Endodermal cell (in vitro differentiated cells): ENCODE results near the gene CDC42EP2. TPM values are rescaled to one million over a fixed set of nuclear protein-coding genes. Genes with fewer than 3 reads are reported as not detected.
A peak's percentile ranks its signal among the peaks of the same experiment; 100 is the strongest.
"Not testable (repeated sequence)": the region's sequence is repeated elsewhere in the genome, so short reads cannot be mapped to it uniquely, and the experiment has no call there.

ENCODE experiments used
- DNase-seq: peaks from one replicate; pipeline ENCODE4 v3.0.0-alpha.2; 2017
- H3K27ac ChIP-seq: 2 replicates; pipeline ENCODE4 v1.5.1; 2013; ENCODE audit warnings: mild to moderate bottlenecking, low read depth, low read length, moderate library complexity
- H3K27me3 ChIP-seq: 2 replicates; pipeline ENCODE4 v1.6.1; 2013; ENCODE audit warnings: mild to moderate bottlenecking, low read length, moderate library complexity; ENCODE audit not compliant: insufficient read depth, control insufficient read depth, poor library complexity, severe bottlenecking
- H3K36me3 ChIP-seq: 2 replicates; pipeline ENCODE4 v1.7.0; 2013; ENCODE audit warnings: mild to moderate bottlenecking, low read length, moderate library complexity; ENCODE audit not compliant: control insufficient read depth, insufficient read depth
- H3K4me1 ChIP-seq: one replicate; pipeline ENCODE4 v1.7.0; 2013; ENCODE audit warnings: low read length; ENCODE audit not compliant: control insufficient read depth, insufficient read depth
- H3K4me3 ChIP-seq: 2 replicates; pipeline ENCODE4 v1.5.1; 2013; ENCODE audit warnings: mild to moderate bottlenecking, low read length, moderate library complexity
- H3K9ac ChIP-seq: 2 replicates; pipeline ENCODE4 v1.6.1; 2013; ENCODE audit warnings: mild to moderate bottlenecking, low read length, moderate library complexity; ENCODE audit not compliant: poor library complexity, severe bottlenecking; ENCODE audit errors: extremely low read depth
- H3K9me3 ChIP-seq: 2 replicates; pipeline ENCODE4 v1.6.1; 2013; ENCODE audit warnings: mild to moderate bottlenecking, low read length, moderate library complexity; ENCODE audit not compliant: control insufficient read depth
- H3K27ac Mint-ChIP-seq: 2 replicates; pipeline ENCODE4 v1.8.0; 2020; ENCODE audit warnings: mixed read lengths
- H3K27me3 Mint-ChIP-seq: 2 replicates; pipeline ENCODE4 v1.8.0; 2021; ENCODE audit warnings: mild to moderate bottlenecking, mixed read lengths; ENCODE audit not compliant: insufficient read depth
- H3K36me3 Mint-ChIP-seq: 2 replicates; pipeline ENCODE4 v1.8.0; 2020; ENCODE audit warnings: low read depth, mixed read lengths
- H3K4me1 Mint-ChIP-seq: 2 replicates; pipeline ENCODE4 v1.8.0; 2020; ENCODE audit warnings: mixed read lengths
- H3K4me3 Mint-ChIP-seq: 2 replicates; pipeline ENCODE4 v1.8.0; 2020; ENCODE audit warnings: mild to moderate bottlenecking, moderate library complexity, mixed read lengths
- H3K9me3 Mint-ChIP-seq: 2 replicates; pipeline ENCODE4 v1.8.0; 2020; ENCODE audit warnings: mild to moderate bottlenecking, mixed read lengths
- WGBS, 2 experiments: methylation state at CpG; one replicate each; pipeline versions ENCODE4 v1.1.5 to v1.1.7; 2013; ENCODE audit warnings: missing lambda C conversion rate in 2 of 2, mixed read lengths in 1 of 2; ENCODE audit not compliant: insufficient coverage in 1 of 2, insufficient read length in 1 of 2; 5-methylcytosine and 5-hydroxymethylcytosine counted together
- total RNA-seq, 2 donors: library from RNA; stranded (reverse); fragmentation: NEBNext Ultra II Directional in 1 of 2; extraction: Animal tissue kit (Norgen Biotek cat#: 25700) in 1 of 2; gene quantifications; 2 replicates in 1 of 2; 3 replicates in 1 of 2; pipeline ENCODE4 v1.2.1, GENCODE V29; 2021
- TF ChIP-seq, protein P1 (sequence below): fragments of 200-600 bp; sonication (generic); conservative IDR thresholded peaks from 2 replicates; pipeline ENCODE4 v1.5.0; 2021; ENCODE audit warnings: antibody characterized with exemption, mild to moderate bottlenecking

Gene CDC42EP2
- total RNA-seq, 2 donors from 2014 or later, result 5.9 to 6.9 TPM

DNA sequence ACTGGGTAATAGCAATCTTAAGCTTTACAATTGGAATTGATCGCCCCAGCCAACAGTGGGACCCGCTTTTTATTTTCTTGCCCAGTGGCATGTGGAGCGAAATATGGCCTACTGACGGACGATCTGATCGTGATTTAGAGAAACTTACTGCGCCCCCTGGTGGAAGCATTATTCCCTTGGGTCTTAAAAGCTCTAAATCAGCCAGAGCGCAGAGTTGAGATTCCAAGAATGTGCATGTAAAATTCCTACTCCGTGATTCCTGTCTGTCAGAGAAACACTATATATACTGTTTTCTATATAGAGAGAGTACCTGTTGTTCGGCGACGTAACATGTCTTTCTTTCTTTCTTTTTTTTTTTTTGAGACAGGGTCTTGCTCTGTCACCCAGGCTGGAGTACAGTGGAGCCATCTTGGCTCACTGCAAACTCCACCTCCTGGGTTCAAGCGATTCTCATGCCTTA, 15.3 kb downstream of the CDC42EP2 start:
- H3K36me3 Mint-ChIP-seq, result no peaks in the 10 kb centered on the region
- H3K9ac ChIP-seq, result no peak overlapping the region

DNA sequence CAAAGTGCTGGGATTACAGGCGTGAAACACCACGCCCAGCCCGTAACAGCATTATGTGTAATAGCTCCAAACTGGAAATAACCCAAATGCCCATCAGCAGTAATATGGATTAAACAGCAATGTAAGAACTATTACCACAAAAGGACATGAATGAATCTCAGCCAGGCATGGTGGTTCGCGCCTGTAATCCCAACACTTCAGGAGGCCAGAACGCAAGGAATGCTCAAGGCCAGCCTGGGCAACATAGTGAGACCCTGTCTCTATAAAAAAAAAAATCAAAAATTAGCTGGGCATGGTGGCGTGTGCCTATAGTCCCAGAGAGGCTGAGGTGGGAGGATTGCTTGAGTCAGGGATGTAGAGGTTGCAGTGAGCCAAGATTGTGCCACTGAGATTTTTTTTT, 15.9 kb downstream of the CDC42EP2 start:
- H3K9ac ChIP-seq, result no peak overlapping the region
- H3K4me3 Mint-ChIP-seq, result no peak overlapping the region
- no peaks in the 10 kb centered on the region for H3K4me1 ChIP-seq
- no peaks in the 10 kb centered on the region for H3K27me3 ChIP-seq
- H3K27ac Mint-ChIP-seq, result no peak overlapping the region
- no peaks in the 10 kb centered on the region for H3K9me3 Mint-ChIP-seq
- H3K27ac ChIP-seq, result no peak overlapping the region
- WGBS, 2 experiments, result 93 to 98% methylated on average over 4 to 7 of the region's 7 CpGs
- H3K36me3 Mint-ChIP-seq, result peaks cover 3% of the 10 kb centered on the region
- no peaks in the 10 kb centered on the region for H3K36me3 ChIP-seq
- TF ChIP-seq, protein P1, sequence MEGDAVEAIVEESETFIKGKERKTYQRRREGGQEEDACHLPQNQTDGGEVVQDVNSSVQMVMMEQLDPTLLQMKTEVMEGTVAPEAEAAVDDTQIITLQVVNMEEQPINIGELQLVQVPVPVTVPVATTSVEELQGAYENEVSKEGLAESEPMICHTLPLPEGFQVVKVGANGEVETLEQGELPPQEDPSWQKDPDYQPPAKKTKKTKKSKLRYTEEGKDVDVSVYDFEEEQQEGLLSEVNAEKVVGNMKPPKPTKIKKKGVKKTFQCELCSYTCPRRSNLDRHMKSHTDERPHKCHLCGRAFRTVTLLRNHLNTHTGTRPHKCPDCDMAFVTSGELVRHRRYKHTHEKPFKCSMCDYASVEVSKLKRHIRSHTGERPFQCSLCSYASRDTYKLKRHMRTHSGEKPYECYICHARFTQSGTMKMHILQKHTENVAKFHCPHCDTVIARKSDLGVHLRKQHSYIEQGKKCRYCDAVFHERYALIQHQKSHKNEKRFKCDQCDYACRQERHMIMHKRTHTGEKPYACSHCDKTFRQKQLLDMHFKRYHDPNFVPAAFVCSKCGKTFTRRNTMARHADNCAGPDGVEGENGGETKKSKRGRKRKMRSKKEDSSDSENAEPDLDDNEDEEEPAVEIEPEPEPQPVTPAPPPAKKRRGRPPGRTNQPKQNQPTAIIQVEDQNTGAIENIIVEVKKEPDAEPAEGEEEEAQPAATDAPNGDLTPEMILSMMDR, result no peak
- no peaks in the 10 kb centered on the region for H3K27me3 Mint-ChIP-seq
- no peaks in the 10 kb centered on the region for H3K9me3 ChIP-seq
- peaks cover 14% of the 10 kb centered on the region for H3K4me1 Mint-ChIP-seq
- H3K4me3 ChIP-seq, result no peak overlapping the region
- no peak for DNase-seq

More for the DNA sequence above, 15.3 kb downstream of the CDC42EP2 start:
- no peak overlapping the region for H3K27ac ChIP-seq
- H3K4me3 ChIP-seq, result no peak overlapping the region
- H3K9me3 ChIP-seq, result no peaks in the 10 kb centered on the region
- Mint-ChIP-seq H3K27me3 (no peaks in the 10 kb centered on the region), H3K27ac (no peak overlapping the region), H3K4me1 (peaks cover 8% of the 10 kb centered on the region), H3K9me3 (no peaks in the 10 kb centered on the region), H3K4me3 (no peak overlapping the region)
- peak; percentile 92 for DNase-seq
- H3K27me3 ChIP-seq, result no peaks in the 10 kb centered on the region
- WGBS, 2 experiments, result 15 to 32% methylated on average over 7 to 13 of the region's 13 CpGs
- TF ChIP-seq, protein P1, result peak; percentile 93
- H3K36me3 ChIP-seq, result no peaks in the 10 kb centered on the region
- no peaks in the 10 kb centered on the region for H3K4me1 ChIP-seq

DNA sequence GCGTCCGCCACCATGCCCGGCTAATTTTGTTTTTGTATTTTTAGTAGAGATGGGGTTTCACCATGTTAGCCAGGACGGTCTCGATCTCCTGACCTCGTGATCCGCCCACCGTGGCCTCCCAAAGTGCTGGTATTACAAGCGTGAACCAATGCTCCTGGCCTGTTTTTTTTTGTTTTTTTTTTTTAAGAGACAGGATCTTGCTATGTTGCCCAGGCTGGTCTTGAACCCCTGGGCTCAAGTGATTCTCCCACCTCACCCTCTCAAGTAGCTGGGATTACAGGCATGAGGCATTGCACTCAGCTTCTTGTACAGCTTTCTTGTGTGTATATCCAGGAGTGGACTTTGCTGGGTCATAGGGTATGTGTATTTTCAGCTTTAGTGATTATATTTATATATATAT, 17.9 kb downstream of the CDC42EP2 start:
- not testable (repeated sequence) for H3K36me3 ChIP-seq, H3K9ac ChIP-seq, H3K9me3 ChIP-seq, DNase-seq, H3K27me3 Mint-ChIP-seq, H3K9me3 Mint-ChIP-seq, H3K27ac ChIP-seq, H3K4me3 Mint-ChIP-seq, H3K4me3 ChIP-seq, H3K27ac Mint-ChIP-seq, H3K36me3 Mint-ChIP-seq, H3K27me3 ChIP-seq, H3K4me1 ChIP-seq
- WGBS, 2 experiments, result 92 to 95% methylated on average over 6 to 9 of the region's 9 CpGs
- peaks cover 15% of the 10 kb centered on the region for H3K4me1 Mint-ChIP-seq
